AG04449 (cell line): ENCODE measurements around the gene SAP30BP.

Experiments used
- CTCF ChIA-PET: fragments of 350-600 bp; formaldehyde crosslinking; extraction: SDS; loops from one replicate; lab custom pipeline; 2021; ENCODE audit warnings: antibody characterized with exemption; lab: Yijun Ruan, JAX
- POLR2A ChIA-PET: fragments of 400-600, 350-600 bp; formaldehyde crosslinking; extraction: SDS; loops from one replicate; lab custom pipeline; 2020; ENCODE audit warnings: antibody characterized with exemption, inconsistent platforms; lab: Yijun Ruan, JAX
- DNase-seq: peaks from one replicate; pipeline ENCODE4 v3.0.0-alpha.2; 2010; ENCODE audit warnings: low read depth, low spot score
- H3K4me3 ChIP-seq: 2 replicates; pipeline ENCODE4 v1.5.1; 2011; ENCODE audit warnings: low read depth, mild to moderate bottlenecking, control low read depth, low read length
- TF ChIP-seq, protein P1 (sequence below): IDR thresholded peaks from one replicate; pipeline ENCODE4 v1.5.1; 2011; ENCODE audit warnings: mild to moderate bottlenecking, moderate library complexity, low read length, control low read depth, inconsistent platforms; ENCODE audit not compliant: insufficient read depth; ENCODE audit errors: missing control alignments

SAP30BP gene

DNA sequence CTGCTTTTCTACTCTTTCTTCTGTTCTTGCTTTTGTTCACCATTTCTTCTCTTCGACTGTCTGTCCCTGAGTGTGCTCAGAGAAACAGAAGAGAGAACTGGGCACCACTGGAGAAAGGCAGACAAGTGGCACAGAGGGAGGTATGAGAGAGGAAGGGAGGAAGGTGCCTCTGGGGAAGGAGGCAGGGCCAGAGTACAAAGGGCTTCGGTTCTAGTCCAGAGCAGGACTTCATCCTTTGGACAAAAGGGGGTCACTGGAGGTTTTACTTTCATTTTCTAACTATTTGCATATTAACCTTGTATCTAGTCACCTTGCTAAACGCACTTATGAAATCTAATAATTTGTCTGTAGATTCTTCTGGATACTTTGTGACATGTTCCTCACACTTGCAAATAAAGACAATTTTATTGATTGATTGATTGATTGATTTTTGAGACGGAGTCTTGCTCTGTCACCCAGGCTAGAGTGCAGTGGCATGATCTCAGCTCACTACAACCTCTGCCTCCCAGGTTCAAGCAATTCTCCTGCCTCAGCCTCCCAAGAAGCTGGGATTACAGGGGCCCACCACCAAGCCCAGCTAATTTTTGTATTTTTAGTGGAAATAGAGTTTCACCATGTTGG is 67.6 kb downstream of the SAP30BP start:
- POLR2A ChIA-PET = no interaction called here
- CTCF ChIA-PET = interaction anchor here (13.1 kb wide), 1 partner anchor 13 kb away, joined by 174 read pairs; no protein-coding TSS in a partner anchor
- no peak overlapping the region for H3K4me3 ChIP-seq
- DNase-seq = no peak
- TF ChIP-seq, protein P1, sequence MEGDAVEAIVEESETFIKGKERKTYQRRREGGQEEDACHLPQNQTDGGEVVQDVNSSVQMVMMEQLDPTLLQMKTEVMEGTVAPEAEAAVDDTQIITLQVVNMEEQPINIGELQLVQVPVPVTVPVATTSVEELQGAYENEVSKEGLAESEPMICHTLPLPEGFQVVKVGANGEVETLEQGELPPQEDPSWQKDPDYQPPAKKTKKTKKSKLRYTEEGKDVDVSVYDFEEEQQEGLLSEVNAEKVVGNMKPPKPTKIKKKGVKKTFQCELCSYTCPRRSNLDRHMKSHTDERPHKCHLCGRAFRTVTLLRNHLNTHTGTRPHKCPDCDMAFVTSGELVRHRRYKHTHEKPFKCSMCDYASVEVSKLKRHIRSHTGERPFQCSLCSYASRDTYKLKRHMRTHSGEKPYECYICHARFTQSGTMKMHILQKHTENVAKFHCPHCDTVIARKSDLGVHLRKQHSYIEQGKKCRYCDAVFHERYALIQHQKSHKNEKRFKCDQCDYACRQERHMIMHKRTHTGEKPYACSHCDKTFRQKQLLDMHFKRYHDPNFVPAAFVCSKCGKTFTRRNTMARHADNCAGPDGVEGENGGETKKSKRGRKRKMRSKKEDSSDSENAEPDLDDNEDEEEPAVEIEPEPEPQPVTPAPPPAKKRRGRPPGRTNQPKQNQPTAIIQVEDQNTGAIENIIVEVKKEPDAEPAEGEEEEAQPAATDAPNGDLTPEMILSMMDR = no peak

DNA sequence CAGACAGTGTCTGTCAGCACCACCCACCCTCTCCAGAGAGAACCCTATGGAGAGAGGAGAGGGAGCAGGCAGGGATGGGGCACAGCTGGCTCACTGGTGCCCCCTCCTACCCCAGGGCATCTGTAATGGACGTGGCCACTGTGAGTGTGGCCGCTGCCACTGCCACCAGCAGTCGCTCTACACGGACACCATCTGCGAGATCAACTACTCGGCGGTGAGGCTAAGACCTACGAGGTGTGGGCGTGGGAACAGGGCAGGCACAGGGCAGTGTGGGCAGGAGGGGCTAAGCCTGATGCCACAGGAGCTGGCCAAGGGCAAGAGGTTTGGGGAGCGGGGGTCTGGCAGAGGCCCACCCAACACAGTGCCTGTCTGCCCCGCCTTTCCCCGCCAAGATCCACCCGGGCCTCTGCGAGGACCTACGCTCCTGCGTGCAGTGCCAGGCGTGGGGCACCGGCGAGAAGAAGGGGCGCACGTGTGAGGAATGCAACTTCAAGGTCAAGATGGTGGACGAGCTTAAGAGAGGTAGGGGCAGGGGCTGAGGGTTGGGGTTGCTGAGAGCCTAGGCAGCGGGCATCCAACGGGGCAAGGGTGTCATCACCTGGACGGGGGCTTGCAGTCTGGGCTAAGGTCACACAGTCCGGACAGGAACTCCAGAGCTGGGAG is 69.2 kb downstream of the SAP30BP start:
- DNase-seq = no peak
- ChIA-PET CTCF (interaction anchor here (1.0 to 13.1 kb wide), 3 partner anchors 11 to 111 kb away, joined by 3 to 174 read pairs (median 5); partner anchors contain the start of gene SMIM5), POLR2A (no interaction called here)
- TF ChIP-seq, protein P1 = no peak
- H3K4me3 ChIP-seq = no peak overlapping the region

DNA sequence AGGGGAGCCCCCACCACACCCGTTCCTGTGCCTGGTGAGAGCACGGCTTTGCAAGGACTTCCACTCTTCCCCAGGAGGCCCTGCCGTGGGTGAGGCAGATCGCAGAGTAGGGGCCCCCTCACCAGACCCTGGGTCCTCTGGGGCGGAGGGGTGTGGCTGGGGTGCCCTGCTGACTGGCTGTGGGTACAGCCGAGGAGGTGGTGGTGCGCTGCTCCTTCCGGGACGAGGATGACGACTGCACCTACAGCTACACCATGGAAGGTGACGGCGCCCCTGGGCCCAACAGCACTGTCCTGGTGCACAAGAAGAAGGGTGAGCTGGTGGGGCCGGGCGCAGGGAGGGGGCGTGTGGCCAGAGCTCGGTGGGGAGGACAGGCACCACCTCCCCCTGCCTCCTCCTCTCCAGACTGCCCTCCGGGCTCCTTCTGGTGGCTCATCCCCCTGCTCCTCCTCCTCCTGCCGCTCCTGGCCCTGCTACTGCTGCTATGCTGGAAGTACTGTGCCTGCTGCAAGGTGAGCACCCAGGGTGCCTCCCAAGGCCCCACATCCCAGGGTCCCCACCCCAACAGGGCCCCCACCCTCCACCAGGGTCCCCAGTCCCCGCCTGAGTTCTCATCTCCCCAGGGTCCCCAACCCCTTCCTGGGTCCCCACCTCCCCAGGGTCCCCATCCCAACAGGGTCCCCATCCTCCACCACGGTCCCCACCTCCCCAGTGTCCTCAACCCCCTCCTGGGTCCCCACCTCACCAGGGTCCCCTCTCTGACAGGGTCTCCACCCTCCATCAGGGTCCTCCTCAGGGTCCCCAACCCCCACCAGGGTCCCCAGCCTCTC is 70.2 kb downstream of the SAP30BP start:
- CTCF ChIA-PET = interaction anchor here (0.7 to 13.1 kb wide), 8 partner anchors 10 to 136 kb away, joined by 3 to 174 read pairs (median 4); partner anchors contain the start of genes RECQL5 and SMIM5
- TF ChIP-seq, protein P1 = no peak
- POLR2A ChIA-PET = interaction anchor here (0.9 to 1.1 kb wide), 2 partner anchors 8 to 43 kb away, joined by 3 read pairs; no protein-coding TSS in a partner anchor
- no peak for DNase-seq
- no peak overlapping the region for H3K4me3 ChIP-seq

DNA sequence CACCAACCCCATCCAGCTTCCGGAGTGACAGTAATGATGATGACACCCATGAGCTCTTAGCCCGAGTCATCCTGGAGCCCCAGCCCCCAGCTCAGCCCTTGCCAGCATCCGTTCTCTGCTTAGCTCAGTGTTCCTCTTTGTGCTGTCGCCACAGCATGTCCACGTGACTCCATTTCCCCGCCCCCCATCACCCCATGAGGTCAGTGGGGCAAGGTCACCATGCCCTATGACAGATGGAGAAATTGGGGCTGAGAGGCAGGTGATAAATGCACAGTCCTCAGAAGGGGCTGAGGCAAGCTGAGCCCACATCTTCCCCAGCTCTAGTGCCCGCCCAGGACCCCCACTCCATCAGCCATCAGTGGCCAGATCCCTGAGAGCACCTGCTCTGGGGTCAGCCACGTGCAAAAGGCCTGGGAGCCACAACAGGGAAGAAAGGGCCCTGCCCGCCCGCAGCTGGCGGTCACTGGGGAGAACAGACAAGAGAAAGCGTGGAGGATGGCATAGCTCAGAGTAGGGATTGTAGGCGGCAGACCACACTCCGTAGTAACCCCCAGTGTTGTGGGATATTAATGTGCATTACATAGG is 71.2 kb downstream of the SAP30BP start:
- TF ChIP-seq, protein P1 = no peak
- DNase-seq = no peak
- ChIA-PET CTCF (interaction anchor here (0.7 to 13.1 kb wide), 12 partner anchors 9 to 185 kb away, joined by 3 to 174 read pairs (median 3); partner anchors contain the start of genes RECQL5 and SMIM5), POLR2A (interaction anchor here (0.9 to 1.1 kb wide), 2 partner anchors 9 to 42 kb away, joined by 3 read pairs; no protein-coding TSS in a partner anchor)
- no peak overlapping the region for H3K4me3 ChIP-seq

DNA sequence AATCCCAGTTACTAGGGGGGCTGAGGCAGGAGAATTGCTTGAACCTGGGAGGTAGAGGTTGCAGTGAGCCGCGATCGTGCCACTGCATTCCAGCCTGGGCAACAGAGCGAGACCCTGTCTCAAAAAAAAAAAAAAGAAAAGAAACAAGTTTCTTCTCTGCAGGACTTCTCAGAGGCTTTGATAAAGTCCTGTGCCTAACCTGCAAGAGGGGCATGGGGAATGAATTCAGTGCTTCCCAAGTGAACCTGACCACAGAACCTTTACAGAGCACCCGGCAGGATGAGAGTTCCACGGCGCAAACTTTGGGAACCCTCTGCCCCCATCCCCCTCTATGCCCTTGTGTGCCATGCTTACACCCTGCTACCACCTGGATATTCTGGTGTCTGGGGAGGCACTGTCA is 72.0 kb downstream of the SAP30BP start:
- POLR2A ChIA-PET = no interaction called here
- TF ChIP-seq, protein P1 = no peak
- no peak overlapping the region for H3K4me3 ChIP-seq
- DNase-seq = no peak
- CTCF ChIA-PET = interaction anchor here (0.7 to 13.1 kb wide), 9 partner anchors 9 to 186 kb away, joined by 3 to 174 read pairs (median 4); partner anchors contain the start of gene SMIM5
